K562 (cell line): Measurements from ENCODE around the gene SLC2A9. TPM values are rescaled to one million over a fixed set of nuclear protein-coding genes. Genes with fewer than 3 reads are reported as not detected.
"Not testable (repeated sequence)": the region's sequence is repeated elsewhere in the genome, so short reads cannot be mapped to it uniquely, and the experiment has no call there.

Experiments
- ATAC-seq: fragments of 200-7000 bp; cut with Tn5 transposase; 3 replicates; pipeline ENCODE4 v1.9.1; 2020; ENCODE audit warnings: moderate library complexity
- BruUV-seq: library from RNA; stranded (reverse); fragments of 400-500 nt; replicated peaks from 2 replicates; lab custom pipeline; 2021; lab: Mats Ljungman, UMichigan
- CTCF ChIA-PET: fragments of 300-600 bp; formaldehyde crosslinking; extraction: SDS; loops from one replicate; lab custom pipeline; 2021; ENCODE audit warnings: low intra/inter-chr PET ratio; lab: Yijun Ruan, JAX
- POLR2A ChIA-PET: fragments of 300-600, 350-650 bp; sonication (Branson Sonifier 250); formaldehyde crosslinking; extraction: SDS; loops from one replicate; lab custom pipeline; 2021; ENCODE audit warnings: antibody characterized with exemption, inconsistent platforms; lab: Yijun Ruan, JAX
- DNase-seq, 4 experiments: peaks; one replicate each; pipeline versions ENCODE4 v3.0.0 to v3.0.0-alpha.2; 2011 to 2018; ENCODE audit warnings: low spot score in 3 of 4, mixed read lengths in 3 of 4; ENCODE audit errors: extremely low read depth in 1 of 4
- FAIRE-seq: peaks from 2 replicates; lab custom pipeline; 2011; peaks lifted over from hg19 to GRCh38; lab: Jason Lieb, UNC
- H2AFZ ChIP-seq: 2 replicates; pipeline ENCODE4 v1.6.0; 2011; ENCODE audit warnings: low read depth, low read length, control low read depth, inconsistent platforms
- H3K27ac ChIP-seq: fragments of 200-600 bp; 3 replicates; pipeline ENCODE4 v1.8.0; 2011; ENCODE audit warnings: low read depth, mild to moderate bottlenecking, control low read depth, inconsistent platforms, low read length, moderate library complexity, mixed read lengths; ENCODE audit errors: extremely low read depth
- H3K27me3 ChIP-seq, 2 experiments: fragments of 300-600 bp in 1 of 2; 2 replicates in 1 of 2; 3 replicates in 1 of 2; pipeline versions ENCODE4 v1.6.0 to v1.8.0; 2011; ENCODE audit warnings: inconsistent platforms in 2 of 2, low read length in 2 of 2, mild to moderate bottlenecking in 1 of 2, mixed read lengths in 1 of 2, moderate library complexity in 1 of 2; ENCODE audit not compliant: control insufficient read depth in 2 of 2, insufficient read depth in 2 of 2
- H3K36me3 ChIP-seq: fragments of 300-600 bp; 3 replicates; pipeline ENCODE4 v1.8.0; 2011; ENCODE audit warnings: mild to moderate bottlenecking, low read length, inconsistent platforms; ENCODE audit not compliant: control insufficient read depth, insufficient read depth
- H3K4me1 ChIP-seq, 2 experiments: fragments of 200-600 bp in 1 of 2; replicated peaks in 1 of 2; 2 replicates in 1 of 2; 3 replicates in 1 of 2; pipeline versions ENCODE4 v1.5.1 to v1.8.0; 2011; ENCODE audit warnings: inconsistent platforms in 2 of 2, low read length in 2 of 2, mild to moderate bottlenecking in 1 of 2, mixed read lengths in 1 of 2, moderate library complexity in 1 of 2; ENCODE audit not compliant: control insufficient read depth in 2 of 2, insufficient read depth in 2 of 2
- H3K4me2 ChIP-seq: 2 replicates; pipeline ENCODE4 v1.6.1; 2011; ENCODE audit warnings: low read length, control low read depth, inconsistent platforms, mixed read lengths; ENCODE audit not compliant: insufficient read depth
- H3K4me3 ChIP-seq: fragments of 200-600 bp; sonication (generic), shearing (Covaris generic); 2 replicates; pipeline ENCODE4 v1.5.1; 2016; ENCODE audit warnings: control low read depth, inconsistent platforms
- H3K79me2 ChIP-seq: fragments of 200-600 bp; 3 replicates; pipeline ENCODE4 v1.8.0; 2011; ENCODE audit warnings: low read length, inconsistent platforms; ENCODE audit not compliant: control insufficient read depth, insufficient read depth
- H3K9ac ChIP-seq, 2 experiments: 2 replicates each; pipeline versions ENCODE4 v1.6.0 to v1.6.1; 2011; ENCODE audit warnings: low read depth in 2 of 2, low read length in 2 of 2, control low read depth in 1 of 2, inconsistent platforms in 1 of 2, mild to moderate bottlenecking in 1 of 2, mixed read lengths in 1 of 2; ENCODE audit not compliant: insufficient read depth in 1 of 2
- H3K9me1 ChIP-seq: one replicate; pipeline ENCODE4 v1.6.0; 2011; ENCODE audit warnings: inconsistent platforms, mild to moderate bottlenecking, low read length, moderate library complexity; ENCODE audit not compliant: control insufficient read depth, insufficient read depth
- H3K9me3 ChIP-seq: replicated peaks from 2 replicates; pipeline ENCODE4 v1.5.1; 2011; ENCODE audit warnings: low read depth, low read length, inconsistent platforms; ENCODE audit not compliant: control insufficient read depth, insufficient read depth
- H4K20me1 ChIP-seq: replicated peaks from 2 replicates; pipeline ENCODE4 v1.6.1; 2011; ENCODE audit warnings: low read length, inconsistent platforms, mixed read lengths; ENCODE audit not compliant: control insufficient read depth, insufficient read depth
- HDAC2 ChIP-seq: fragments of 450-650 bp; IDR thresholded peaks from 2 replicates; pipeline ENCODE4 v1.6.1; 2016; ENCODE audit warnings: mild to moderate bottlenecking
- KHSRP ChIP-seq: fragments of 450-650 bp; IDR thresholded peaks from 2 replicates; pipeline ENCODE4 v1.6.1; 2017
- MAFF ChIP-seq: IDR thresholded peaks from 2 replicates; pipeline ENCODE4 v1.6.1; 2012; ENCODE audit warnings: low read length, improper control_type of control experiment
- SAP30 ChIP-seq: fragments of 200-600 bp; sonication (generic); IDR thresholded peaks from 2 replicates; pipeline ENCODE4 v1.6.1; 2012; ENCODE audit warnings: borderline replicate concordance, low read depth, mild to moderate bottlenecking, moderate library complexity, low read length, control low read depth, inconsistent platforms; ENCODE audit not compliant: insufficient read depth, poor library complexity, severe bottlenecking
- ZBTB43 ChIP-seq: sonication (generic); formaldehyde crosslinking; IDR thresholded peaks from 2 replicates; pipeline ENCODE4 v1.8.0; 2023; ENCODE audit warnings: mild to moderate bottlenecking, missing genetic modification reagents
- ZBTB9 ChIP-seq: fragments of 450-650 bp; formaldehyde crosslinking; IDR thresholded peaks from 2 replicates; pipeline ENCODE4 v1.4.0; 2020; ENCODE audit warnings: mild to moderate bottlenecking, moderate library complexity
- WGBS: fragments of 100-300 bp; shearing (Covaris generic); methylation state at CpG from one replicate; pipeline ENCODE4 v1.1.6; 2016; ENCODE audit warnings: low coverage, mixed read lengths; ENCODE audit not compliant: insufficient coverage; ENCODE audit errors: missing lambda C conversion rate; 5-methylcytosine and 5-hydroxymethylcytosine counted together
- in situ Hi-C: fragments of 300-500 bp; cut with MboI; formaldehyde crosslinking; loops from 4 replicates; pipeline ENCODE4 v1.15.0; 2018; ENCODE audit warnings: inconsistent platforms, mixed read lengths
- intact Hi-C: fragments of 100-400 bp; cut with micrococcal nuclease; formaldehyde crosslinking; loops from 2 replicates; pipeline ENCODE4 v1.14.2; 2022
- polyA plus RNA-seq, 8 experiments: library from polyadenylated mRNA; depleted of rRNA in 4 of 8; stranded (reverse) in 5 of 8; unstranded in 3 of 8; fragments of >200 nt; fragmentation: Nextera tagmentation in 2 of 8; fragmentation: Illumina TruSeq in 1 of 8; extraction: Ambion mirVana in 2 of 8; extraction: Trizol in 1 of 8; gene quantifications; 2 replicates each; pipeline versions ENCODE4 v1.2.1 to v1.2.3, GENCODE V29; 2011 to 2014; ENCODE audit warnings: inconsistent platforms in 1 of 8, missing spikeins in 1 of 8
- total RNA-seq, 7 experiments: library from RNA; depleted of rRNA in 6 of 7; stranded (reverse); fragments of >200 nt in 6 of 7; fragmentation: Illumina TruSeq in 2 of 7; extraction: Trizol in 2 of 7; gene quantifications; 2 replicates each; pipeline versions ENCODE4 v1.2.1 to v1.2.3, GENCODE V29; 2011 to 2021; ENCODE audit warnings: low replicate concordance in 1 of 7

The SLC2A9 gene
- total and polyA plus RNA-seq, 9 of the 15 experiments (the other 6 are each of a cell fraction or from before 2014, with no cell fraction given) = 0.15 to 1.9 (median 0.76) TPM

GRCh38 chr4:9983211-9983610, 38.1 kb downstream of the SLC2A9 start (continued):
- no peak for TF ChIP-seq ZBTB9
- no peak for TF ChIP-seq SAP30
- TF ChIP-seq KHSRP = no peak
- TF ChIP-seq HDAC2 = no peak
- TF ChIP-seq ZBTB43 (CRISPR knock-in tag) = no peak
- TF ChIP-seq MAFF = no peak

- H3K4me3 ChIP-seq, in situ Hi-C loops, H3K27ac ChIP-seq, intact Hi-C loops, ATAC-seq, H3K9me1 ChIP-seq, CTCF ChIA-PET, H3K36me3 ChIP-seq, H3K9ac ChIP-seq, DNase-seq, H3K9me3 ChIP-seq, POLR2A ChIA-PET, H3K4me1 ChIP-seq, FAIRE-seq, H2AFZ ChIP-seq, BruUV-seq, H3K4me2 ChIP-seq, H3K79me2 ChIP-seq, H4K20me1 ChIP-seq: not testable (repeated sequence)
- 5% methylated on average over 12 of the region's 14 CpGs for WGBS
- H3K27me3 ChIP-seq = peaks cover 0 to 24% of the 10 kb centered on the region in 2 experiments; a peak in 2 of 5 replicates
Observed at GRCh38 chr4:9981899-9982298, 39.4 kb downstream of the SLC2A9 start.
